GM19035 (cell line): Measurements from ENCODE around the gene ZBTB16.

ENCODE experiments used
- ATAC-seq: cut with Tn5 transposase; IDR thresholded peaks from one replicate; pipeline ENCODE4 v1.9.1; 2021; ENCODE audit not compliant: unreplicated experiment

The ZBTB16 gene, protein sequence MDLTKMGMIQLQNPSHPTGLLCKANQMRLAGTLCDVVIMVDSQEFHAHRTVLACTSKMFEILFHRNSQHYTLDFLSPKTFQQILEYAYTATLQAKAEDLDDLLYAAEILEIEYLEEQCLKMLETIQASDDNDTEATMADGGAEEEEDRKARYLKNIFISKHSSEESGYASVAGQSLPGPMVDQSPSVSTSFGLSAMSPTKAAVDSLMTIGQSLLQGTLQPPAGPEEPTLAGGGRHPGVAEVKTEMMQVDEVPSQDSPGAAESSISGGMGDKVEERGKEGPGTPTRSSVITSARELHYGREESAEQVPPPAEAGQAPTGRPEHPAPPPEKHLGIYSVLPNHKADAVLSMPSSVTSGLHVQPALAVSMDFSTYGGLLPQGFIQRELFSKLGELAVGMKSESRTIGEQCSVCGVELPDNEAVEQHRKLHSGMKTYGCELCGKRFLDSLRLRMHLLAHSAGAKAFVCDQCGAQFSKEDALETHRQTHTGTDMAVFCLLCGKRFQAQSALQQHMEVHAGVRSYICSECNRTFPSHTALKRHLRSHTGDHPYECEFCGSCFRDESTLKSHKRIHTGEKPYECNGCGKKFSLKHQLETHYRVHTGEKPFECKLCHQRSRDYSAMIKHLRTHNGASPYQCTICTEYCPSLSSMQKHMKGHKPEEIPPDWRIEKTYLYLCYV

DNA sequence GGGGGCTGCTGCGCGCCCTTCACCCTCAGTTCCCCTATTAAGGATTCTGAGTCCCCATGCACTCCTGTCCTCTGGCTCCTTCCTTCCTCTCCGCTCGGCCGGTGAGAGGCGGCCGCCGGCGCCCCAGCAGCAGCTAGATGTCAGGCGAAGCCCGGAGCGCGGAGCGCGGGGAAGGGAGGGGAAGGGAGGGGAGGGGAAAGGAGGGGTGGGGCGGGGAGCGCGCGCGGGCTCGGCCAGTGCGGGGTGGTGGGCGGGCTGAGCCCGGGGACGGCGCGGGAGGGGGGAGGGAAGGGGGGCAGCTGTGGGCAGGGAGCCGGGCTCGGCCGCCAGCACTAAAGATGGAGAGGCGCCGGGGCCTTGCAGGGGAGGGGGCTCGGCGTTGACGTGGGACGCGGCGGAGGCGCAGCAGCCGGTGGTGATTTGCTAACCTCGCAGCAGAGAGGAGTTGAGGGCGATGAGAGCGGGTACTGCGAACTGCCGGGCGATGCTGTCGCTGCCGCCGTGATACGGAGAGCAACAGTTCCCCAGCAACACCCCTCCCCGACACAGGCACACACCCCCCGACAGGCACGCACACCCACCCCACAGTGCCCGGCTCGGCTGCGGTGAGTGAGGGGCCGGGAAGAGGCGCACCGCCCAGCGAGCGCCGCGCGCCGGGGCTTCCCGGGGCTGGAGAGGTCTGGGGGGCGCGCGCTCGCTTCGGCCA, at the start of gene ZBTB16:
Gene ZBTB16 (plus strand): TSS at position 434 of the 706 bp plus-strand sequence. CDS start 3,590 bp downstream, outside the sequence.
- ATAC-seq: no peak

DNA sequence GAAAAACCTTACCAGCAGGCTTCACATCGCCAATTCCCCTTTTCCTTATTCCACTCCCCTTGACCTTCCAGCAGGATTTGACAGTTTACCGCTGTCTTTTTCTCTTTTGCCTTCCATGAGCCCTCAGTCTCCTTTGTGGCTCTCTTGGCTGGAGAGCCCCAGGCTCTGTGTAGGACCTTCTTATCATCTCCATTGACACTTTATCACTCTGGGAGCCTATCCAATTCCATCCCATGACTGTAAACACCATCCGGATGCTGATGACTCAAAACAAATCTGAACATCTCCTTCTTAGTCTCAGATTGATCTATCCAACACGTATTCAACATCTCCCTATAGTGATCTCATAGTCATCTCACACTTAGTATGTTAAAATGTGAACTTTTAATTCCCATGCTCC, 48.6 kb upstream of the ZBTB16 start:
- ATAC-seq: no peak

- ATAC-seq: no peak
Measured at GRCh38 chr11:114011443-114011842, 48.1 kb upstream of the ZBTB16 start.

DNA sequence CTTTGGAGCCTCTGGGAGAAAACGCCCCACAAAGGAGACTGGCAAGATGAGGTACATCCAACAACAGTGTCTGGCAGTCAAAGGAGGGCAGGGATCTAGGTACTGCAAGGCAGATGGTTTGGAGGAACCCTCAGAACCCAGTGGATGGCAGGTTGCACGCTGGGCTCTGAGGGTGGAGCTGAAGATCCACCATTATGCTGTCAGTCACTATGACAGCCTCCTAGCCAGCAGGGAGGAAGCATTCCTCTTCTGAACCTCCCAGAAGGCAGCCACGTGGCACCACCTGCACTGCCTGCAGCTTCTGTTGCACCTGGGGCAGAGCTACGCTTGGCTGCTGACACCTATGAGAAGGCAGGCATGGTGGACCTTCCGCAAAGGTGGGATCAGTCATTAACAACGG, 44.4 kb upstream of the ZBTB16 start:
- no peak for ATAC-seq

- no peak for ATAC-seq
Measured at GRCh38 chr11:114016986-114017385, 42.5 kb upstream of the ZBTB16 start.

DNA sequence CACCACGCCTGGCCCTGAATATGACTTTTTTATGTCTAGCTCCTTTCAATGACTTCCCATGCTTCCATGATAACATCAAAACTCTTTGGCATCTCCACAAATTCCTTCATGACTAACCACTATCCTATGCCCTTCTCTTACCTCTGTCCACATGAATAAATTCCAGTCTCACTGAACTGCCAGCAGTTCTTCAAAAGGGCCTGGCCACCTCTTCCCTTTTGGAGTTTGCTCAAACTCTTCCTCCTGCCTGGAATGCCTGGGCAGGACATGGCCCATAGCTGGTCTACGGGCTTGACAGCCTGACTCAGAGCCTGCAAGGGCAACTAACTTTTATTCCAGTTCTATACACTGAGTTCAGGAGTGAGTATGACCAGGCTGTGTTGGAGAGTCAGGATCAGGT, 41.8 kb upstream of the ZBTB16 start:
- ATAC-seq: no peak

DNA sequence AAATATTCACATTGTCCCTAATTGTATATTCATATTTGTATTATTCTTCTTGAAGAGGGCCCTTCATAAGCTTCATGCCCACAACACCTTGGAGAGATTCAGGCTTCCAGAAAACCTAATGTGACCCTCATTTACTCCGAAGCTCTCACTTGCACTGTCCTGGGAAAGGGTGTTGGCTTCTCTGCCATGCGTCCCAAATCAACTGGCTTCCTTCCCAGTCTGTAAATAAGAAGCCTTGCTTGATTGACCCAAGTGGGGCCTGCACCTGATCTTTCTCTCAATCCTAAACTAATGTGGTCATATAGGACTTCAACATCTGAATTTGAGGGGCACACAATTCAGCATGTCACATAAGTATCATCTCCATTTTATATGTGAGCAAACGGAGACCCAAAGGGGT, 40.5 kb upstream of the ZBTB16 start:
- no peak for ATAC-seq

DNA sequence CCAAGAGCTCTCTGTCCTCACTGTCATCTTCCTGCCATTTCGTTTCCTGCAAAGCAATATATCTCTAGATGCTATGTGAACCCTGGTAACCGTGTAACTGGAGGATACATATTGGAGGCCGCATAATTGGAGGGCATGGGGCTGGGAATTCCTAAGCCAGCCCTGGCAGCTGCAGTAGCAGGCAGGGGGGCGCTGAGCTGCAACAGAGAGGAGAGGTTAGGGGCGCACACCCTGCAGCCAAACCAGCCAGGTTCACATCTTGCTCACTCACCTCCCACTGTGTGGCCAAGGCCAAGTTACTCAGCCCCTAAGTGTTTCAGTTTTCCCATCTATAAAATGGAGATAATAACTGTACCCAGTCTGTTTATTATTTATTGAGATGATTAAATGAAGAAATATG, 39.9 kb upstream of the ZBTB16 start:
- ATAC-seq: no peak

- no peak for ATAC-seq
Measured at GRCh38 chr11:114025329-114025907, 34.1 kb upstream of the ZBTB16 start.

DNA sequence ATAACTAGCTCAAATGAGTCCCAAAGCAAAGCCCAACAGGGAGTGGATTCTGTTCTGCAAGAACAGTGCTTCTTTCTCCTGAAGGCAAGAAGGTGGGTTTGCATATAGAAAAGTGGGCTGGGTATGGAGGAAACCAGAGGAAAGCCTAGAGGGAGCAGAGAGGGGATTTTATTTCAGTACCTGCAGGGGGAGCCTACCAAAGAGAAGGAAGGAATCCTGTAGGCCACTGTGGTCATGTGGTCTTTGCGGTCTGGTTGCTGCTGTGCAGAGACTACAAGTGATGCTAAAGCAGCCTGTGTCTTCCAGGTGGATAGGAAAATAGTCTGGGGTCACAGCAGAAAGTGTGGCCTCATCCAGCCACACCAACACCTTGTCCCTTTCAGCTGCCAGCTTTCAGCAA, 33.2 kb upstream of the ZBTB16 start:
- no peak for ATAC-seq

DNA sequence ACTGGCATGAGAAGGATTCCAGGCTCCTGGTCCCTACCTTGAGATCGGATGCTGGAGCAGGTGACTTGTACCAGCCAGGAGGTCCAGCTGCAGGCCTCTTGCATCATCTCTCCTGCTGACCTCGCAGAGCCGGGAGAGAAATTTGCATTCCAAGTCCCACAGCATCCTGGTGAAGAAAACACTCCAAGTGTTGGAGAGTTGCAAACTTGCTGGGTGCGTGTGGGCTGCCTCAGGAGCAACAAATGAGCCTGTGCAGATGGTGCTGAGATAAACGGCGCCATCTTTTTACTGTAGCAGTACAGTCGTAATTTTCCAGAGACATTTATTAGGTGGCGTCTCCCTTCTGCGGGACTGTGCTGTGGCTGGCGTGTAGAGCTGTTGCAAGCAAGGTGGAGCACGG, 32.1 kb upstream of the ZBTB16 start:
- ATAC-seq: no peak

GRCh38 chr11:114027926-114028325, 31.6 kb upstream of the ZBTB16 start:
- ATAC-seq: no peak

DNA sequence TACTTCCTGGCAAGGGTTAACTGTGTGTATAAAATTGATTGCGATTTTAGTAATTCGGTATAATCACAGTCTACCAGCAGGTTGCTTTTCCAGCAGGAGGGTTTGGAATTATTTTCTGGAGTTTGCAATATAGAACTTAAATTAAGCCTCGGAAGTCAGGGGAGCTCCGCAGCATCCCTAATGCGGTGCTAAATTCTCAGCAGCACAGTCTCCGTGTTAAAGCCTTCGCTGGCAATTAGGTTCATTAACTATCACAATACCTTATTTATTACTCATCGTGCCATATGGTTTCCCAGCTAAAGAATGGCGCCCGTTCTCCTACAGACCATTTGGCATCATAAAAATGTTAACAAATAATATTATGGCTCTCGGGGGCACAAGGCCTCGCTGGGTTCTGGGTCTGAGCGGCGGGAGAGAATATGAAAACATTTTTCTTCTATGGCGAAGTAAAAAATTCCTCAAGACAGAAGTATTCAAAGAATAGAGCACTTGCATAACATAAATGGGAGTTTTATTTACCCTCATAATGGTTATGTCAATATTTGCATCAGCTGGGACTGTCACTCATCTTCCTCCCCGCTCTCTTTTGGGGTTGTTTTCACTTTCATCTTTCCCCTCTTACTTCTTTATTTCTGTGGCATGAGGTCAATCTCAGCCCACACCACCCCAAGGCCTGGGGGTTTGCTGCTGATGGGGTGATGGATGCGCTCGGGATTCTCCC, 28.1 kb upstream of the ZBTB16 start:
- ATAC-seq: no peak

- no peak for ATAC-seq
Measured at GRCh38 chr11:114031967-114032320, 27.6 kb upstream of the ZBTB16 start.

- no peak for ATAC-seq
Measured at GRCh38 chr11:114033066-114033465, 26.4 kb upstream of the ZBTB16 start.

DNA sequence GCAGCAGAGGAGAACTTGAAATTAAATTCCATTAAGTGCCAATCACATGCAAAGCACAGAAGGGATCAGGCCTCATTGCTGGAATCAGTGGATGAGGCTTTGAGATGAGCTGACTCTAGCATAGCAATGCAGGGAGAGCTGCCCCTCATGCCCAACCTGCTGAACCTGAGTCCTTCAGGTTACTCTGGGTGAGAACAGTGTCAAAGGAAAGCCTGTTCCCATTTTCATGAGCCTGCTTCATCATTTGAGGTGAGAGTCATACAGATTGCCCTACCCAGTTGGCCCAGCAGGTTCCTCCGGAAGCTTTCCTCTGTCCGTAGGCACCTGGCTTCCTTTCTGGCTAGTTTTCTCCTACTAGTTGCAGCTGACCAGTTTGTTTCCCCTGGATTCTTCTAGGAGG, 25.9 kb upstream of the ZBTB16 start:
- ATAC-seq: no peak

DNA sequence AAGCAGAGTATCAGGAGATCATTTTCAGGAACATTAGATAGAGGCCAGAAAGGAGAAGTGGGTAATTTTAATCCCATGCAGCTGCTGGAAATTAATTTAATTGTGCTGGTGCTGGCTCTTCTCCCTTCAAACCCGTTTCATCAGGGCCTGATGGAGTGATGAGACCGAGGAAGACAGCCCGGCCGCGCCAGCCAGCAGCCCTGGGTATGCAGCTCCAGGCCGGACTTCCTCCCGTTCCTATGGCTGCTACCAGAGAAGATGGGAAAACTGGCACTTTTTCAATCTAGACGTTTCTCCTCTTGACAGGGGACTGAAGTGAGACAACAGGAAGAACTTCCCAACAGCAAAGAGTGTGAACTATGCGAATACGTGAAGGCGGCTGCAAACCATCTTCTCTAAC, 24.6 kb upstream of the ZBTB16 start:
- no peak for ATAC-seq

DNA sequence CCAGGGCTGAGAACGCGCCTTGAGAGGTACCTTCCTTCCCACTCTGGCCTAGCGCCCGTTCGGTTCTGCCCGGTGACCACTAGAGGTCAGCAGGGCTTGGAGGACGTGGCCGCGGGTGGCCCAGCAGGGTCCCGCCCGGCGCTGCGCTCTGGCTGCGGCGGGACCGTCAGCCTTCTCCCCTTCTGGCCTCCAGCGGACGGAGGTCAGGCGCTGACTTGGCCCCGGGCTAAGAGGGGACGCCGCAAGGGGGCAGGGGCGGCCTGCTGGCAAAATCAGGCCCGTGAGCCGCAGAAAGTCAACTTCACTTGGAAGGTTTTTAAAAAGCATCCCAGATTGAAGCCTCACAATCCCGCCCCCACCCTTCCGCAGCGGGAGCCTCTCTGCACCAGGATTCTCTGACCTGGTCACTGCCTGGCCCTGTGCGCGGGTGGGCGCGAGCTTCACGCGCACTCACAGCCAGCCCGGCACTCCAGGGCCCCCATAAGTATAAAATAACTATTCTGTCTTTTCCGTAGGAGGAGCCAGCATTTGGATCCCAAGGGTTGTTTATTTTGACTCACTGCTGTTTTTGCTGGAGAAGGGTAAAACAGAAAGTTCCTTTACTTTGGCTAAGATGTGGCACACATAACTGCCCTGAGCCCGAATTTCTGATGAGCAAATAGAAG, 23.2 kb upstream of the ZBTB16 start:
- ATAC-seq: no peak

DNA sequence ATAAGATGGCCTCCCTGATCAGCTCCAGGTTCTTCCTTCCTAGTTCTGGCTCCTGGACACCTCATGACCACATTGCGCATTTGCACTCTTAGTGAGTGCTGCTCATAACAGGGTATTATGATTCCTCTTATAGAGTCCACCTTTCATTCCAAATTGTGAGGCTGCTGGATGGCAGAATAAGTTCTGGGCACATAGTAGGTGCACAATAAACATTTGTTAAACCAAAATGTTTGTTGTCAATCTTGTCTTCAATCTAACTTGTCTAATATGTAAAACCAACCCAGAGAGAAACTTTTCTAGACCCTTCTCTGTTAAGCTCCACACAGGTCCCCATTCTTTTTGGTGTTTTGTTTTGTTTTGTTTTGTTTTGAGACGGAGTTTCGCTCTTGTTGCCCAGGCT, 22.6 kb upstream of the ZBTB16 start:
- no peak for ATAC-seq

- ATAC-seq: no peak
Measured at GRCh38 chr11:114039551-114039950, 20.0 kb upstream of the ZBTB16 start.
